ENCODE measurements around the gene AP4M1.

DNA sequence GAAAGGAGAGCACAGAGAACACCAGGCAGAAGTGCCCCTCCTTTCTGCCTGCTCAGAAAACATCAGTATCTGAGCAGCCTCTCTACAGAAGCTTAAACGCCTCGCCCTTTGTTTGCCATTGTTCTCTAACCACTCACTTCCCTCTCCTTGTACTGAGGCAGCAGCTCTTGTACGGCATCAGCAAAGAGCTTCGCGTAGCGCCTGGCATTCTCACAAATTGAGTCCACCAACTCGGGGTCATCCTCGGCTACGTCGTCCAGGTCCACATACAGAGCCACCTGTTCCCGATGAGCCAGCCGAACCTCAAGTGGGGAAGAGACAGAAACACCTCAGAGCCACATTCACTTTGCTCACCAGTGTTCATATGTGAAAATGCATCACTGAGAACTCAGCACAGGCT is 2.0 kb upstream of the AP4M1 start:
- TF ChIP-seq, protein P1, sequence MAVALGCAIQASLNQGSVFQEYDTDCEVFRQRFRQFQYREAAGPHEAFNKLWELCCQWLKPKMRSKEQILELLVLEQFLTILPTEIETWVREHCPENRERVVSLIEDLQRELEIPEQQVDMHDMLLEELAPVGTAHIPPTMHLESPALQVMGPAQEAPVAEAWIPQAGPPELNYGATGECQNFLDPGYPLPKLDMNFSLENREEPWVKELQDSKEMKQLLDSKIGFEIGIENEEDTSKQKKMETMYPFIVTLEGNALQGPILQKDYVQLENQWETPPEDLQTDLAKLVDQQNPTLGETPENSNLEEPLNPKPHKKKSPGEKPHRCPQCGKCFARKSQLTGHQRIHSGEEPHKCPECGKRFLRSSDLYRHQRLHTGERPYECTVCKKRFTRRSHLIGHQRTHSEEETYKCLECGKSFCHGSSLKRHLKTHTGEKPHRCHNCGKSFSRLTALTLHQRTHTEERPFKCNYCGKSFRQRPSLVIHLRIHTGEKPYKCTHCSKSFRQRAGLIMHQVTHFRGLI (tag by site-specific recombination; IDR thresholded peaks at IDR 0.05): no peak
- no peak for TF ChIP-seq ZNF561 (tag by site-specific recombination; IDR thresholded peaks at IDR 0.05; ENCODE audit: borderline replicate concordance)
- no peak for TF ChIP-seq ZNF214 (tag by site-specific recombination; IDR thresholded peaks at IDR 0.05; ENCODE audit: borderline replicate concordance)
- no peak for TF ChIP-seq ELK4 (IDR thresholded peaks at IDR 0.05; ENCODE audit: borderline replicate concordance, low read depth, low read length)
- TF ChIP-seq ZNF114 (tag by site-specific recombination; IDR thresholded peaks at IDR 0.05): no peak
- TF ChIP-seq REST (tag by site-specific recombination; IDR thresholded peaks at IDR 0.05): no peak
- TF ChIP-seq CTCF (tag by site-specific recombination; IDR thresholded peaks at IDR 0.05): no peak
